Measurements from ENCODE around the gene DAW1.

GRCh38 chr2:227829337-227829736, 42.1 kb upstream of the DAW1 start:
- TF ChIP-seq LARP7 (IDR thresholded peaks at IDR 0.05) (no peak), EP300 (IDR thresholded peaks at IDR 0.05; ENCODE audit: borderline replicate concordance in 1 of 2, control insufficient read depth in 1 of 2, low read depth in 2 of 2, low read length in 2 of 2) (no peak), REST (IDR thresholded peaks at IDR 0.05; ENCODE audit: low read depth, low read length) (no peak), JUND (IDR thresholded peaks at IDR 0.05; ENCODE audit: low read depth, low read length) (no peak), ZNF24 (IDR thresholded peaks at IDR 0.05) (no peak), CHD4 (IDR thresholded peaks at IDR 0.05) (no peak), CHD2 (IDR thresholded peaks at IDR 0.05; ENCODE audit: borderline replicate concordance, low read depth, low read length) (no peak), EZH2 (IDR thresholded peaks at IDR 0.05; ENCODE audit: borderline replicate concordance, control insufficient read depth, low read depth, low read length) (no peak), MYC (IDR thresholded peaks at IDR 0.05; ENCODE audit: insufficient read depth, insufficient read length, insufficient replicate concordance, low read length, severe bottlenecking) (no peak), CTCF (IDR thresholded peaks at IDR 0.05 in 2 of 3, conservative IDR thresholded peaks at IDR 0.05 in 1 of 3; ENCODE audit: control insufficient read depth in 2 of 3, extremely low read depth in 1 of 3, insufficient read depth in 1 of 3, low read depth in 3 of 3, low read length in 3 of 3) (no peak), ATF3 (IDR thresholded peaks at IDR 0.05; ENCODE audit: borderline replicate concordance, extremely low read depth, low read depth, low read length) (no peak), TBL1XR1 (IDR thresholded peaks at IDR 0.05; ENCODE audit: low read depth, low read length) (no peak)

Measured in GM12878 (cell line).